HEK293 (cell line): ENCODE measurements around the gene PRR35.

Experiments used
- FEZF1 ChIP-seq: fragments of 450-650 bp; formaldehyde crosslinking; IDR thresholded peaks from 2 replicates; pipeline ENCODE4 v1.5.1; 2016; ENCODE audit warnings: missing biosample characterization, missing genetic modification characterization
- GLIS1 ChIP-seq: fragments of 450-650 bp; formaldehyde crosslinking; IDR thresholded peaks from 2 replicates; pipeline ENCODE4 v1.5.1; 2016; ENCODE audit warnings: missing biosample characterization, missing genetic modification characterization
- PRDM1 ChIP-seq: fragments of 450-650 bp; formaldehyde crosslinking; IDR thresholded peaks from 2 replicates; pipeline ENCODE4; 2016; ENCODE audit warnings: missing biosample characterization, missing genetic modification characterization
- RBAK ChIP-seq: fragments of 450-650 bp; formaldehyde crosslinking; IDR thresholded peaks from 2 replicates; pipeline ENCODE4 v1.5.1; 2016; ENCODE audit warnings: missing biosample characterization, missing genetic modification characterization
- REPIN1 ChIP-seq: fragments of 450-650 bp; formaldehyde crosslinking; IDR thresholded peaks from 2 replicates; pipeline ENCODE4 v1.5.1; 2017; ENCODE audit warnings: missing biosample characterization, missing genetic modification characterization, low read depth
- SP2 ChIP-seq: fragments of 450-650 bp; formaldehyde crosslinking; IDR thresholded peaks from 2 replicates; pipeline ENCODE4 v1.5.1; 2016; ENCODE audit warnings: missing biosample characterization, missing genetic modification characterization
- SP3 ChIP-seq: fragments of 450-650 bp; formaldehyde crosslinking; IDR thresholded peaks from 2 replicates; pipeline ENCODE4 v1.5.1; 2016; ENCODE audit warnings: missing biosample characterization, missing genetic modification characterization
- WT1 ChIP-seq: fragments of 450-650 bp; formaldehyde crosslinking; IDR thresholded peaks from 2 replicates; pipeline ENCODE4 v1.5.1; 2016; ENCODE audit warnings: missing biosample characterization, missing genetic modification characterization
- ZBTB1 ChIP-seq: fragments of 450-650 bp; formaldehyde crosslinking; IDR thresholded peaks from 2 replicates; pipeline ENCODE4 v1.5.1; 2016; ENCODE audit warnings: missing biosample characterization, missing genetic modification characterization
- ZBTB20 ChIP-seq: fragments of 450-650 bp; formaldehyde crosslinking; IDR thresholded peaks from 2 replicates; pipeline ENCODE4 v1.5.1; 2016; ENCODE audit warnings: missing biosample characterization, missing genetic modification characterization
- ZFP41 ChIP-seq: fragments of 450-650 bp; formaldehyde crosslinking; IDR thresholded peaks from 2 replicates; pipeline ENCODE4 v1.5.1; 2016; ENCODE audit warnings: missing biosample characterization, missing genetic modification characterization, borderline replicate concordance
- ZFP69B ChIP-seq: fragments of 450-650 bp; formaldehyde crosslinking; IDR thresholded peaks from 2 replicates; pipeline ENCODE4 v1.5.1; 2016; ENCODE audit warnings: missing biosample characterization, missing genetic modification characterization
- ZNF112 ChIP-seq: fragments of 450-650 bp; formaldehyde crosslinking; IDR thresholded peaks from 2 replicates; pipeline ENCODE4 v1.5.0; 2017; ENCODE audit warnings: missing biosample characterization, missing genetic modification characterization
- ZNF138 ChIP-seq: fragments of 450-650 bp; formaldehyde crosslinking; IDR thresholded peaks from 2 replicates; pipeline ENCODE4 v1.5.1; 2016; ENCODE audit warnings: missing biosample characterization, missing genetic modification characterization, borderline replicate concordance
- ZNF140 ChIP-seq: fragments of 450-650 bp; formaldehyde crosslinking; IDR thresholded peaks from 2 replicates; pipeline ENCODE4 v1.5.1; 2016; ENCODE audit warnings: missing biosample characterization, missing genetic modification characterization
- ZNF155 ChIP-seq: fragments of 450-650 bp; formaldehyde crosslinking; IDR thresholded peaks from 2 replicates; pipeline ENCODE4 v1.5.1; 2016; ENCODE audit warnings: missing biosample characterization, missing genetic modification characterization
- ZNF16 ChIP-seq: fragments of 450-650 bp; formaldehyde crosslinking; IDR thresholded peaks from 2 replicates; pipeline ENCODE4 v1.5.1; 2016; ENCODE audit warnings: low read depth, missing biosample characterization, missing genetic modification characterization
- ZNF211 ChIP-seq: fragments of 450-650 bp; formaldehyde crosslinking; IDR thresholded peaks from 2 replicates; pipeline ENCODE4 v1.5.1; 2016; ENCODE audit warnings: low read depth, missing biosample characterization, missing genetic modification characterization
- ZNF274 ChIP-seq, 2 experiments: fragments of 200-500 bp in 1 of 2; fragments of 450-650 bp in 1 of 2; sonication (Bioruptor generic) in 1 of 2; formaldehyde crosslinking in 1 of 2; IDR thresholded peaks; 2 replicates each; pipeline versions ENCODE4 v1.5.1 to v1.6.1; 2014 to 2016; ENCODE audit warnings: borderline replicate concordance in 1 of 2, inconsistent platforms in 1 of 2, low read length in 1 of 2, missing biosample characterization in 1 of 2, missing genetic modification characterization in 1 of 2
- ZNF311 ChIP-seq: fragments of 450-650 bp; formaldehyde crosslinking; IDR thresholded peaks from 2 replicates; pipeline ENCODE4 v1.5.1; 2017; ENCODE audit warnings: missing biosample characterization, missing genetic modification characterization, borderline replicate concordance
- ZNF394 ChIP-seq: fragments of 450-650 bp; formaldehyde crosslinking; IDR thresholded peaks from 2 replicates; pipeline ENCODE4 v1.5.1; 2016; ENCODE audit warnings: missing biosample characterization, missing genetic modification characterization, mild to moderate bottlenecking, moderate library complexity, borderline replicate concordance
- ZNF423 ChIP-seq: fragments of 450-650 bp; formaldehyde crosslinking; IDR thresholded peaks from 2 replicates; pipeline ENCODE4 v1.5.1; 2016; ENCODE audit warnings: missing biosample characterization, missing genetic modification characterization
- ZNF514 ChIP-seq: fragments of 450-650 bp; formaldehyde crosslinking; IDR thresholded peaks from 2 replicates; pipeline ENCODE4 v1.5.1; 2016; ENCODE audit warnings: missing biosample characterization, missing genetic modification characterization
- ZNF600 ChIP-seq: fragments of 450-650 bp; formaldehyde crosslinking; IDR thresholded peaks from 2 replicates; pipeline ENCODE4 v1.5.1; 2016; ENCODE audit warnings: missing biosample characterization, missing genetic modification characterization
- ZNF623 ChIP-seq: fragments of 450-650 bp; formaldehyde crosslinking; IDR thresholded peaks from 2 replicates; pipeline ENCODE4 v1.5.1; 2016; ENCODE audit warnings: missing biosample characterization, missing genetic modification characterization
- ZNF654 ChIP-seq: fragments of 450-650 bp; formaldehyde crosslinking; IDR thresholded peaks from 2 replicates; pipeline ENCODE4 v1.5.1; 2016; ENCODE audit warnings: low read depth, missing biosample characterization, missing genetic modification characterization
- ZNF830 ChIP-seq: fragments of 450-650 bp; IDR thresholded peaks from 2 replicates; pipeline ENCODE4 v1.5.0; 2018; ENCODE audit warnings: missing biosample characterization, missing genetic modification characterization, low read depth, mild to moderate bottlenecking, moderate library complexity
- ZNF843 ChIP-seq: fragments of 450-650 bp; formaldehyde crosslinking; IDR thresholded peaks from 2 replicates; pipeline ENCODE4 v1.5.1; 2016; ENCODE audit warnings: missing biosample characterization, missing genetic modification characterization
- TF ChIP-seq, protein P1 (sequence below): fragments of 450-650 bp; formaldehyde crosslinking; IDR thresholded peaks from 2 replicates; pipeline ENCODE4 v1.5.1; 2016; ENCODE audit warnings: missing biosample characterization, missing genetic modification characterization
- TF ChIP-seq, protein P2 (sequence below): fragments of 450-650 bp; formaldehyde crosslinking; IDR thresholded peaks from 2 replicates; pipeline ENCODE4 v1.5.1; 2016; ENCODE audit warnings: missing biosample characterization, missing genetic modification characterization
- TF ChIP-seq, protein P3 (sequence below): fragments of 450-650 bp; formaldehyde crosslinking; IDR thresholded peaks from 2 replicates; pipeline ENCODE4 v1.5.1; 2016; ENCODE audit warnings: missing biosample characterization, missing genetic modification characterization
- TF ChIP-seq, protein P4 (sequence below): fragments of 450-650 bp; formaldehyde crosslinking; optimal IDR thresholded peaks from 2 replicates; pipeline ENCODE3; 2016; ENCODE audit warnings: missing biosample characterization, mild to moderate bottlenecking, missing genetic modification characterization

The PRR35 gene

DNA sequence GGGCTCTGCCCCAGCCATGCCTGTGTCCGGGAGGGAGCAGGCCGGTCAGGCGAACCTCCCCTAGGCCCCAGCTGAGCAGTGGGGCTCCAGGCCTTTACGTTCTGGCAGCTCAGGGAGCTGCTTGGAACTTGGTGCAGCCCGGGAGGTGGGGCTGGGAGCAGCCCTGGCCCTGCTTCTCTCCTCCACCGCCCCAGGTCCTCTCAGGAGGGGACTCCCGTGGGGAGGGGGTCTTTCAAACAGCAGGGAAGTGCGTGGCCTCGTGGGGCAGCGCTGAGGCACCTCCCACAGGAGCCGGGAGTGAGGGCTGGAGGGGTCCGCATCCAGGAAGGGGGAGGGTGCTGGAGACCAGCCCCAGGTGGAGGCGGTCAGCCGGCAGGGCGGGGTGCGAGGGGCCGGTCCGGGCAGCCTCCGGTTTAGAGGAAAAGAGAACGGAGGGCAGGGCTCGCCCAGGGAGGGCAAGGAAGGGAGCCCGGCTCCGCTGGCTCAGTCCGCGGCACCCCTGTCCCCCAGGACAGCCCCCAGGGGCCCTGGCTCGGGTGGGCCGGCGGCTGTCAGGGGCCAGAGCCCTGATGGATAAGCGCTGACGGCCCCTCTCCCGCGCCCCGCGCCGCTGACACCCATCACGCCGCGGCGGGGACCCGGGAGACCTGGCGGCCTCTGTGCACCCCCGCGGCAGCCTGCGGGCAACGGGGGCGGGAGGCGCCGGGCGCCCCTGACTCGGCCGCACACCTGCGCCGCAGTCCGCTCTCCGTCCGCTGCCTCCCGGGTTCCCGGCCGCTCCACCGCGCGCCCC is 587 bp upstream of the PRR35 start (continued):
- TF ChIP-seq, protein P1, sequence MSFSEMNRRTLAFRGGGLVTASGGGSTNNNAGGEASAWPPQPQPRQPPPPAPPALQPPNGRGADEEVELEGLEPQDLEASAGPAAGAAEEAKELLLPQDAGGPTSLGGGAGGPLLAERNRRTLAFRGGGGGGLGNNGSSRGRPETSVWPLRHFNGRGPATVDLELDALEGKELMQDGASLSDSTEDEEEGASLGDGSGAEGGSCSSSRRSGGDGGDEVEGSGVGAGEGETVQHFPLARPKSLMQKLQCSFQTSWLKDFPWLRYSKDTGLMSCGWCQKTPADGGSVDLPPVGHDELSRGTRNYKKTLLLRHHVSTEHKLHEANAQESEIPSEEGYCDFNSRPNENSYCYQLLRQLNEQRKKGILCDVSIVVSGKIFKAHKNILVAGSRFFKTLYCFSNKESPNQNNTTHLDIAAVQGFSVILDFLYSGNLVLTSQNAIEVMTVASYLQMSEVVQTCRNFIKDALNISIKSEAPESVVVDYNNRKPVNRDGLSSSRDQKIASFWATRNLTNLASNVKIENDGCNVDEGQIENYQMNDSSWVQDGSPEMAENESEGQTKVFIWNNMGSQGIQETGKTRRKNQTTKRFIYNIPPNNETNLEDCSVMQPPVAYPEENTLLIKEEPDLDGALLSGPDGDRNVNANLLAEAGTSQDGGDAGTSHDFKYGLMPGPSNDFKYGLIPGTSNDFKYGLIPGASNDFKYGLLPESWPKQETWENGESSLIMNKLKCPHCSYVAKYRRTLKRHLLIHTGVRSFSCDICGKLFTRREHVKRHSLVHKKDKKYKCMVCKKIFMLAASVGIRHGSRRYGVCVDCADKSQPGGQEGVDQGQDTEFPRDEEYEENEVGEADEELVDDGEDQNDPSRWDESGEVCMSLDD (tag by site-specific recombination) = no peak
- no peak for TF ChIP-seq ZFP69B (tag by site-specific recombination)
- peak; percentile 25; the same call in 1 of the 2 replicates for TF ChIP-seq GLIS1 (tag by site-specific recombination)
- no peak for TF ChIP-seq ZNF514 (tag by site-specific recombination)
- TF ChIP-seq WT1 (tag by site-specific recombination) = no peak
- peak; percentile 84 for TF ChIP-seq ZNF600 (tag by site-specific recombination)
- TF ChIP-seq ZNF211 (tag by site-specific recombination) = no peak
- no peak for TF ChIP-seq FEZF1
- TF ChIP-seq, protein P2, sequence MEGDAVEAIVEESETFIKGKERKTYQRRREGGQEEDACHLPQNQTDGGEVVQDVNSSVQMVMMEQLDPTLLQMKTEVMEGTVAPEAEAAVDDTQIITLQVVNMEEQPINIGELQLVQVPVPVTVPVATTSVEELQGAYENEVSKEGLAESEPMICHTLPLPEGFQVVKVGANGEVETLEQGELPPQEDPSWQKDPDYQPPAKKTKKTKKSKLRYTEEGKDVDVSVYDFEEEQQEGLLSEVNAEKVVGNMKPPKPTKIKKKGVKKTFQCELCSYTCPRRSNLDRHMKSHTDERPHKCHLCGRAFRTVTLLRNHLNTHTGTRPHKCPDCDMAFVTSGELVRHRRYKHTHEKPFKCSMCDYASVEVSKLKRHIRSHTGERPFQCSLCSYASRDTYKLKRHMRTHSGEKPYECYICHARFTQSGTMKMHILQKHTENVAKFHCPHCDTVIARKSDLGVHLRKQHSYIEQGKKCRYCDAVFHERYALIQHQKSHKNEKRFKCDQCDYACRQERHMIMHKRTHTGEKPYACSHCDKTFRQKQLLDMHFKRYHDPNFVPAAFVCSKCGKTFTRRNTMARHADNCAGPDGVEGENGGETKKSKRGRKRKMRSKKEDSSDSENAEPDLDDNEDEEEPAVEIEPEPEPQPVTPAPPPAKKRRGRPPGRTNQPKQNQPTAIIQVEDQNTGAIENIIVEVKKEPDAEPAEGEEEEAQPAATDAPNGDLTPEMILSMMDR (tag by site-specific recombination) = 0 out of 2 replicates have a peak, but pooled peaks have one; percentile 19
- TF ChIP-seq, protein P3, sequence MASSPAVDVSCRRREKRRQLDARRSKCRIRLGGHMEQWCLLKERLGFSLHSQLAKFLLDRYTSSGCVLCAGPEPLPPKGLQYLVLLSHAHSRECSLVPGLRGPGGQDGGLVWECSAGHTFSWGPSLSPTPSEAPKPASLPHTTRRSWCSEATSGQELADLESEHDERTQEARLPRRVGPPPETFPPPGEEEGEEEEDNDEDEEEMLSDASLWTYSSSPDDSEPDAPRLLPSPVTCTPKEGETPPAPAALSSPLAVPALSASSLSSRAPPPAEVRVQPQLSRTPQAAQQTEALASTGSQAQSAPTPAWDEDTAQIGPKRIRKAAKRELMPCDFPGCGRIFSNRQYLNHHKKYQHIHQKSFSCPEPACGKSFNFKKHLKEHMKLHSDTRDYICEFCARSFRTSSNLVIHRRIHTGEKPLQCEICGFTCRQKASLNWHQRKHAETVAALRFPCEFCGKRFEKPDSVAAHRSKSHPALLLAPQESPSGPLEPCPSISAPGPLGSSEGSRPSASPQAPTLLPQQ (tag by site-specific recombination) = no peak
- TF ChIP-seq ZNF423 (tag by site-specific recombination) = no peak
- no peak for TF ChIP-seq ZNF830 (tag by site-specific recombination)
- TF ChIP-seq ZNF274 (IDR thresholded peaks at IDR 0.05; ENCODE audit: low read length) = no peak
- no peak for TF ChIP-seq ZNF274 (tag by site-specific recombination; IDR thresholded peaks at IDR 0.05; ENCODE audit: borderline replicate concordance)
- no peak for TF ChIP-seq ZNF843 (tag by site-specific recombination)
- no peak for TF ChIP-seq ZNF112 (tag by site-specific recombination)
- no peak for TF ChIP-seq PRDM1
- no peak for TF ChIP-seq RBAK (tag by site-specific recombination)
- TF ChIP-seq ZNF140 (tag by site-specific recombination) = no peak
- no peak for TF ChIP-seq ZNF155 (tag by site-specific recombination)
- no peak for TF ChIP-seq ZFP41 (tag by site-specific recombination)
- no peak for TF ChIP-seq ZNF654 (tag by site-specific recombination)
- peak; percentile 61 for TF ChIP-seq SP2 (tag by site-specific recombination)
- no peak for TF ChIP-seq ZNF311 (tag by site-specific recombination)
- no peak for TF ChIP-seq ZNF623 (tag by site-specific recombination)
- TF ChIP-seq ZNF394 = no peak
- TF ChIP-seq SP3 (tag by site-specific recombination) = 0 out of 2 replicates have a peak, but pooled peaks have one; percentile 39
- TF ChIP-seq ZBTB20 (tag by site-specific recombination) = peak; percentile 64; the same call in 1 of the 2 replicates
- TF ChIP-seq ZNF16 = no peak
- TF ChIP-seq, protein P4, sequence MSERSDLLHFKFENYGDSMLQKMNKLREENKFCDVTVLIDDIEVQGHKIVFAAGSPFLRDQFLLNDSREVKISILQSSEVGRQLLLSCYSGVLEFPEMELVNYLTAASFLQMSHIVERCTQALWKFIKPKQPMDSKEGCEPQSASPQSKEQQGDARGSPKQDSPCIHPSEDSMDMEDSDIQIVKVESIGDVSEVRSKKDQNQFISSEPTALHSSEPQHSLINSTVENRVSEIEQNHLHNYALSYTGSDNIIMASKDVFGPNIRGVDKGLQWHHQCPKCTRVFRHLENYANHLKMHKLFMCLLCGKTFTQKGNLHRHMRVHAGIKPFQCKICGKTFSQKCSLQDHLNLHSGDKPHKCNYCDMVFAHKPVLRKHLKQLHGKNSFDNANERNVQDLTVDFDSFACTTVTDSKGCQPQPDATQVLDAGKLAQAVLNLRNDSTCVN (tag by site-specific recombination) = peak; percentile 16
- TF ChIP-seq ZBTB1 (tag by site-specific recombination) = no peak
- TF ChIP-seq REPIN1 = no peak
- TF ChIP-seq ZNF138 (tag by site-specific recombination) = no peak
